OCI-LY3 (cell line): ENCODE measurements around the gene TP63.
"Not testable (repeated sequence)": the region's sequence is repeated elsewhere in the genome, so short reads cannot be mapped to it uniquely, and the experiment has no call there.

ENCODE experiments used
- H2AFZ ChIP-seq: fragments of 200-600, 300-600 bp; shearing (Covaris generic); 2 replicates; pipeline ENCODE4 v1.6.0; 2014; ENCODE audit warnings: antibody characterized with exemption, low read depth, low read length
- H3K27ac ChIP-seq: fragments of 200-600, 300-600 bp; sonication (generic); 2 replicates; pipeline ENCODE4 v1.5.1; 2014; ENCODE audit warnings: mild to moderate bottlenecking, low read length, moderate library complexity, mixed read lengths
- H3K27me3 ChIP-seq: fragments of 200-600, 300-600 bp; sonication (generic); 2 replicates; pipeline ENCODE4 v1.6.1; 2014; ENCODE audit warnings: low read depth, low read length, mixed read lengths
- H3K36me3 ChIP-seq: fragments of 200-600, 300-600 bp; sonication (generic); replicated peaks from 2 replicates; pipeline ENCODE3; 2014; ENCODE audit warnings: low read depth, low read length, mixed read lengths
- H3K4me1 ChIP-seq: fragments of 300-600, 200-600 bp; sonication (generic); 2 replicates; pipeline ENCODE4 v1.6.1; 2014; ENCODE audit warnings: low read length, mixed read lengths
- H3K4me2 ChIP-seq: fragments of 200-600, 300-600 bp; sonication (generic); 2 replicates; pipeline ENCODE4 v1.6.1; 2014; ENCODE audit warnings: low read length, mixed read lengths
- H3K4me3 ChIP-seq: fragments of 300-600, 200-600 bp; sonication (generic); 2 replicates; pipeline ENCODE4 v1.5.1; 2014; ENCODE audit warnings: antibody characterized with exemption, mild to moderate bottlenecking, low read length, moderate library complexity
- H3K79me2 ChIP-seq: fragments of 300-600, 200-600 bp; shearing (Covaris generic); 2 replicates; pipeline ENCODE4 v1.6.1; 2014; ENCODE audit warnings: mild to moderate bottlenecking, low read length, mixed read lengths
- H3K9ac ChIP-seq: fragments of 300-600, 200-600 bp; shearing (Covaris generic); 2 replicates; pipeline ENCODE4 v1.6.0; 2014; ENCODE audit warnings: mild to moderate bottlenecking, low read length, moderate library complexity
- H3K9me3 ChIP-seq: fragments of 200-600, 300-600 bp; shearing (Covaris generic); 2 replicates; pipeline ENCODE4 v1.6.1; 2014; ENCODE audit warnings: low read length, mixed read lengths; ENCODE audit not compliant: insufficient read depth
- H4K20me1 ChIP-seq: fragments of 200-600, 300-600 bp; sonication (generic); 2 replicates; pipeline ENCODE4 v1.6.1; 2016; ENCODE audit warnings: low read length, mixed read lengths; ENCODE audit not compliant: insufficient read depth
- EZH2phosphoT487 ChIP-seq: fragments of 200-600 bp; shearing (Covaris generic); IDR thresholded peaks from 2 replicates; pipeline ENCODE4 v1.6.1; 2018; ENCODE audit warnings: antibody characterized with exemption, mixed run types, low read depth
- TF ChIP-seq, protein P1 (sequence below): fragments of 200-600, 300-600 bp; sonication (generic); IDR thresholded peaks from 2 replicates; pipeline ENCODE4 v1.5.1; 2014; ENCODE audit warnings: antibody characterized with exemption, low read length, low read depth

Gene TP63

DNA sequence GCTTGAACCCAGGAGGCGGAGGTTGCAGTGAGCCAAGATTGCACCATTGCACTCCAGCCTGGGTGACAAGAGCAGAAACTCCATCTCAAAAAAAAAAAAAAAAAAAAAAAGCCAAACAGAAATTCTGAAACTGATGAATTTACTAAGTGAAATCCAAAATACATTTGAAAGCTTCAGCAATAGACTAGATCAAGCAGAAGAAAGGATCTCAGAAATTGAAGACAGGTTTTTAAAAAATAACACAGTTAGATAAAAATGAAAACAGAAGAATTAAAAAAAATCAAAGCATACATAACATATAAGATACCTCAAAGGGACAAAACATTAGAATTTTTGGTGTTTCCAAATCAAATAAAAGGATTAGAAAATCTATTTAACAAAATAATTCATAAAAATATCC lies 114.4 kb downstream of the TP63 start:
- no peaks in the 10 kb centered on the region for H4K20me1 ChIP-seq
- TF ChIP-seq, protein P1, sequence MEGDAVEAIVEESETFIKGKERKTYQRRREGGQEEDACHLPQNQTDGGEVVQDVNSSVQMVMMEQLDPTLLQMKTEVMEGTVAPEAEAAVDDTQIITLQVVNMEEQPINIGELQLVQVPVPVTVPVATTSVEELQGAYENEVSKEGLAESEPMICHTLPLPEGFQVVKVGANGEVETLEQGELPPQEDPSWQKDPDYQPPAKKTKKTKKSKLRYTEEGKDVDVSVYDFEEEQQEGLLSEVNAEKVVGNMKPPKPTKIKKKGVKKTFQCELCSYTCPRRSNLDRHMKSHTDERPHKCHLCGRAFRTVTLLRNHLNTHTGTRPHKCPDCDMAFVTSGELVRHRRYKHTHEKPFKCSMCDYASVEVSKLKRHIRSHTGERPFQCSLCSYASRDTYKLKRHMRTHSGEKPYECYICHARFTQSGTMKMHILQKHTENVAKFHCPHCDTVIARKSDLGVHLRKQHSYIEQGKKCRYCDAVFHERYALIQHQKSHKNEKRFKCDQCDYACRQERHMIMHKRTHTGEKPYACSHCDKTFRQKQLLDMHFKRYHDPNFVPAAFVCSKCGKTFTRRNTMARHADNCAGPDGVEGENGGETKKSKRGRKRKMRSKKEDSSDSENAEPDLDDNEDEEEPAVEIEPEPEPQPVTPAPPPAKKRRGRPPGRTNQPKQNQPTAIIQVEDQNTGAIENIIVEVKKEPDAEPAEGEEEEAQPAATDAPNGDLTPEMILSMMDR, result no peak
- no peak for TF ChIP-seq EZH2phosphoT487
- no peak overlapping the region for H3K4me3 ChIP-seq
- H3K27ac ChIP-seq, result no peak overlapping the region
- no peaks in the 10 kb centered on the region for H3K27me3 ChIP-seq
- no peak overlapping the region for H2AFZ ChIP-seq
- H3K9ac ChIP-seq, result no peak overlapping the region
- no peaks in the 10 kb centered on the region for H3K79me2 ChIP-seq
- H3K9me3 ChIP-seq, result peaks cover 33% of the 10 kb centered on the region
- no peaks in the 10 kb centered on the region for H3K4me1 ChIP-seq
- H3K4me2 ChIP-seq, result no peak overlapping the region
- peaks cover 73% of the 10 kb centered on the region for H3K36me3 ChIP-seq

DNA sequence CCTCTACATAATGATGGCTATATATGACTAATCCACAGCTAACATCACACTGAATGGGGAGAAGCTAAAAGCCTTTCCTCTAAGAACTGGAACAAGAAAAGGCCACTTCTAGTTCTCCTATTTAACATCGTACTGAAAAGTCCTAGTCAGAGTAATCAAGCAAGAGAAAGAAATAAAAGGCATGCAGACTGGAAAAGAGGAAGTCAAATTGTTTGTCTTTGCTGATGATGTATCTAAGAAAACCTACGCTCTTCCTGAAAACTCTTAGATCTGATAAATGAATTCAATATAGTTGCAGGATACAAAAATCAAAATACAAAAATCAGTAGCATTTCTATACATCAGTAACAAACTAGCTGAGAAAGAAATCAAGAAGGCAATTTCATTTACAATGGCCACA lies 116.9 kb downstream of the TP63 start:
- no peak overlapping the region for H3K27ac ChIP-seq
- peaks cover 31% of the 10 kb centered on the region for H3K9me3 ChIP-seq
- H3K4me3 ChIP-seq, result no peak overlapping the region
- no peaks in the 10 kb centered on the region for H3K27me3 ChIP-seq
- H3K79me2 ChIP-seq, result no peaks in the 10 kb centered on the region
- H3K36me3 ChIP-seq, result peaks cover 54% of the 10 kb centered on the region
- no peak overlapping the region for H2AFZ ChIP-seq
- H3K4me2 ChIP-seq, result no peak overlapping the region
- no peak for TF ChIP-seq EZH2phosphoT487
- TF ChIP-seq, protein P1, result no peak
- H4K20me1 ChIP-seq, result no peaks in the 10 kb centered on the region
- no peaks in the 10 kb centered on the region for H3K4me1 ChIP-seq
- H3K9ac ChIP-seq, result no peak overlapping the region

DNA sequence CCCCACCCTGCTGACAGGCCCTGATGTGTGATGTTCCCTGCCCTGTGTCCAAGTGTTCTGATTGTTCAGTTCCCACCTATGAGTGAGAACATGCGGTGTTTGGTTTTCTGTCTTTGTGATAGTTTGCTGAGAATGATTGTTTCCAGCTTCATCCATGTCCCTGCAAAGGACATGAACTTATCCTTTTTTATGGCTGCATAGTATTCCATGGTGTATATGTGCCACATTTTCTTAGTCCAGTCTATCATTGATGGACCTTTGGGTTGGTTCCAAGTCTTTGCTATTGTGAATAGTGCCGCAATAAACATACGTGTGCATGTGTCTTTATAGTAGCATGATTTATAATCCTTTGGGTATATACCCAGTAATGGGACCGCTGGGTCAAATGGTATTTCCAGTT lies 119.8 kb downstream of the TP63 start:
- not testable (repeated sequence) for H3K4me3 ChIP-seq, H3K4me1 ChIP-seq, H3K27me3 ChIP-seq, H2AFZ ChIP-seq, H3K4me2 ChIP-seq, H3K79me2 ChIP-seq, H3K27ac ChIP-seq, H3K9ac ChIP-seq, H4K20me1 ChIP-seq
- Histone ChIP-seq H3K9me3 (peaks cover 17% of the 10 kb centered on the region; the same call in 1 of the 2 replicates), H3K36me3 (peaks cover 35% of the 10 kb centered on the region)

DNA sequence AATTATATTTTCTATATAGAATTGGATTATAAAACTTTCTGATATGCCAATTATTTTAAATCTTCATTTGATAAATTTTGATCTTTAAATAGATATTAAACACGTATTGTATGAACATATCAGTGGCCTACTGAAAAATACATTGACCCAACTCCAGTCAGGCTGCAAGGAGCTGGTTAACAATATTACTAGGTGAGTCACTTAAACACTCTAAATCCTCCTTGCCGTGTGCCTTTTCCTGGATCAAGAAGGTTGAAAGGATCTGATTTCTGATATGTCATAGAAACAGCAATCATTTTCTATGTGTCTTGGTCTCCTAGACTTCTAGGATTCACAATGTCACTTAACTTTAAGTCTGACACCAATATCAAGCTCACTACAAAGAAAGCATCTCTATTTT lies 123.2 kb downstream of the TP63 start:
- Histone ChIP-seq H3K36me3 (peaks cover 22% of the 10 kb centered on the region), H4K20me1 (peaks cover 8% of the 10 kb centered on the region), H3K4me2 (no peak overlapping the region), H3K9ac (no peak overlapping the region), H2AFZ (no peak overlapping the region), H3K9me3 (no peaks in the 10 kb centered on the region), H3K79me2 (peaks cover 14% of the 10 kb centered on the region), H3K27ac (no peak overlapping the region), H3K4me3 (no peak overlapping the region), H3K4me1 (peaks cover 21% of the 10 kb centered on the region), H3K27me3 (no peaks in the 10 kb centered on the region)
- no peak for TF ChIP-seq EZH2phosphoT487
- TF ChIP-seq, protein P1, result no peak

DNA sequence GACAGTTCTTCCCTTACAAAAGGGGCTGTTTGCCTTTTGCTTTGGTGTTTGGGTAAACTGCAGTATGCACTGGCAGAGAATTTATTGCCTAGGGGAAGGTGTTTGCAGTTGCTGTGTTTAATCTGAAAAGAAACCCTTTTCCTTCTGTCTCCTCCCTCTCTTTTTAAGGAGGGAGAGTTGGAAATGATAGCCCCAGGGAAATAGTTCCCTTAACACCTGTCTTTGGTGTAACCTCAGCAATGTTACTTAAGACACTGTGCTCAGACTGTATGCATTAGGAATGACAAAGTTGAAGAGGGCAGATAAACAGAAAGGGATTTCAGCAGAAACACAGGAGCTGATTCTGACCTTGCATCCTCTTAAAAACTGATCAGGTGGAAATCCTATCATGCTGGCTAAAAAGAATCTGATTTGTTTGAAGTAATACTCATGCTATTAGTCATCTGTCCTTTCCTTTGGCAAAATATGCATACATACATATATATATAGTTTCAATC lies 125.4 kb downstream of the TP63 start:
- peak overlapping the region; percentile 38 for H3K4me3 ChIP-seq
- H3K4me1 ChIP-seq, result peaks cover 21% of the 10 kb centered on the region
- peaks cover 21% of the 10 kb centered on the region for H3K36me3 ChIP-seq
- no peaks in the 10 kb centered on the region for H3K27me3 ChIP-seq
- H3K27ac ChIP-seq, result peak overlapping the region; percentile 50
- H3K4me2 ChIP-seq, result peak overlapping the region; percentile 63
- H3K79me2 ChIP-seq, result peaks cover 14% of the 10 kb centered on the region
- H4K20me1 ChIP-seq, result peaks cover 8% of the 10 kb centered on the region
- no peaks in the 10 kb centered on the region for H3K9me3 ChIP-seq
- no peak overlapping the region for H2AFZ ChIP-seq
- no peak overlapping the region for H3K9ac ChIP-seq
- TF ChIP-seq EZH2phosphoT487, result no peak
- TF ChIP-seq, protein P1, result no peak
